ENCODE measurements around the gene TSPAN32.
"Not testable (repeated sequence)": the region's sequence is repeated elsewhere in the genome, so short reads cannot be mapped to it uniquely, and the experiment has no call there.

TSPAN32 gene

DNA sequence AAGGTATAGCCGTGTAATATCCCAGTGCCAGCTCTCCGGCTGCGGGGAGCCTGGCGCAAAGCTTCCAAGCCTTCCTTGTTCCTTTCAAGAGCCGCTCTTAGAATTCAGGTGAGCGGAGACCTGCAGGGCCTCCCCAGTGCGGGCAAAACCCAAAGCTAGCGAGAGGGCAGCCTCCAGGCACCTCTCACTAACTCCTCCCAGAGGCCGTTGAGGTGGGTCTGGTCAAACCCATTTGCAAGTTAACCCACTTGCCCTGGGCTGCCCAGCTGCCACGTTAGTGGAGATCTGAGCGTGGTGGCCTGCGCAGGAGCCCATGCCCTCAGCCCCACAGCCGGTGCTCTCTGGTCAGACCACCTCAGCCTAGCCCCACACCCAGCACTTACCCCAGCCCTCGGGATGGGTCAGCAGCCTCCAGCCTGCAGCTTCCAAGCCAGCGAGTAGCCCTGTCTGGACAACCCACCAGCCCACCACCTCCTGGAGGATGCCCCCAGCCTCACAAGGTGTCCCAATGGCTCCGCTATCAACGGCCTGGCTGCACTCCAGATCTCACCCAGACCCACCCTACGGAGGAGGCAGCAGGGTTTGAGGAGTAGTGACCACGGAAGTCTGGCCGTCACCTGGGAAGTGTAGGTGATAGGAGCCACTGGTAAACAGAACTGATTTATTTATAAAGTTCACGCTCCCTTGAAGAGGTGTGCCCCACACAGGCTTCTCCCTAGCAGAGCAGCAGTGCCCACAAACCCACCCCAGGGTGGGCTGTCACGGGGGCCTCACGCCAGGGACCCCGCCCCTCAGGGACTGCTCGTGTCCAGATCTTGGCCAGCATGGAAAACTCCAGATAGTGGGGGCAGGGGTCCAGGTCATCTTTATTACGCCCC is 33.7 kb upstream of the TSPAN32 start:
- no peak for DNase-seq

DNA sequence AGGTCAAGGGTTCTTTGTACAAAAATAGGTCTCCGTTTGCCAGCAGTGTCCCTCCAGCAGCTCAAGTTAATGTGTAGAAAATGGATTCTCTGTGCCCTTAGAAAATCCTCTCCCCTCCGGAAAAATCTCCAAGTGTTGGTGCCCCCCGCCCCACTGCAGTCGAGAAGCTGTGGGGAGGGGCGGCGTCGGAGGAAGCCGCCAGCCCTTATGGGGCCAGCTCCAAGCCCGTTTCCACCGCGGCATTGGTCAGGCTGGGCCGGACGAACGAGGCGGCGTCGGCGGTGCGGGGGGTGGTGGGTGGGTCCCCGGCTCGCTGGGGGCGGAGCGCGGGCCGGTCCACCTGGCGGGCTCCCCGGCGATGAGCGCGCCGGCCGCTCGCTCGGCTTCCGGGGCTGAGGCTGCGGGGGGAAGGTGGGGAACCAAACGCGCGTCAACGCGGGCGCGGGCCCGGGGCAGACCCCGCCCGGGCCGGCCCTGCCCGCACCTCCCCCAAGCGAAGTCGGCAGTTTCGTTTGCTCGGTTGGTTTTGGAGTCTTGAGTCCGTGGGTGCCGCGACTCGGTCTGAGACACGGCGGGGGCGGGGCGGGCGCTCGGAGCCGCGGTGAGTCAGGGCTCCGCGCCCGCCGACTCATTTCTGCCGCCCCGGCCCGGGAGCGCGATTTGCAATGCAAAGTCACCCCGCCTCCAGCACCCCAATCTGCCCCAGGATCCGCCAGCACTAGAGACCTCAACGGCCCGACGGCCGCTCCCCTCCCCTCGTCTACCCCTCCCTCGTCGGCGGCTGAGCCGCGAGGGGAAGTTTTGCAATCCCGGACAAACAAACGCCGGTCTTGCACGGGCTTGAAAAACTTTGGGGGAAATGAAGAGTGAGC is 32.8 kb upstream of the TSPAN32 start:
- DNase-seq: peak; percentile 57

DNA sequence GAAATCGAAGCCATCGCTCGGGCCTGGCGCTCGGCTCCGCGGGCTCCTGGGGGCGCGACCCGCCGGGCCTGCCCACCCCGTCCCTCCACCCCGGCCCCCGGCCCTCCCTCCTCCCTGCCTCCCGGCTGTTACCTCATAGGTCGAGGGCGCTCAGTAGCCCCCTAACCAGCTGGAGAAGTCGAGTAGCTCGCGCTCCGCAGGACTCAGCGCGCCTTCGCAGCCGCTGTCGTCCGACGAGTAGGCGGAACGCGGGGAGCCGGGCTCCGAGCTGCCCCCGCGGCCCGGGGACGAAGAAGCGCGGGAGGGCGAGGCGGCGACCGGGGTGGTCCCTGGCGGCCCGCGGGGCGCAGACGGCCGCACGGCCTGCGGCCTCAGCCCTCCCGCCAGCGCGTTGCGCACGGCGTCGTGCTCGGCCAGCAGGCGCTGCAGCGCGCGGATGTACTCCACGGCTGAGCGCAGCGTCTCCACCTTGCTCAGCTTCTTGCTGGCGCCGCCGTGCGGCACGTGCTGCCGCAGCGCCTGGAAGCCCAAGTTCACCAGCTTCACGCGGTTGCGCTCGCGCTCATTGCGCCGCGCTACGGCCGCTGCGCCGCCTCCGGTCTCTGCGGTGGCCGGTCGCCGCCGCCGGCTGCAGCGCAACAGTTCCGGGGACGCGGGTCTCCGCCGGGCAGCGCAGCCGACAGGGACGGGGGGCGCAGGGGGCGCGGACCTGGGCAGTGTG is 32.1 kb upstream of the TSPAN32 start:
- DNase-seq: no peak

GRCh38 chr11:2270322-2271076 is 31.3 kb upstream of the TSPAN32 start, which contains the start of gene ASCL2:
Gene ASCL2, minus strand, starts transcription at chr11:2270588. Its CDS starts 256 bp downstream, at chr11:2270332.
- no peak for DNase-seq

DNA sequence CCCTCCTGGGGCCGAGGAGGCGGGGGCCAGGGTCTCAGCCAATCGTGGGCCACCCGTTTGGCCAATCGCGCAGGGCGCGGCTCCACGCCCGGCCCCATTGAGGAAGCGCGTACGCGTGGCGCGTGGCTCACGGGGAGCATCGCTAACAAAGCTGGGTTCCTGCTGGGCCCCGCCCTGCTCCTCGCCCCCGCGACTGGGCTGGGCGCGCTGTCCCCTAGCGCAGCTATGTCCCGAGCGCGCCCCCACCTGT is 30.8 kb upstream of the TSPAN32 start:
- no peak for DNase-seq

- DNase-seq: no peak
These were observed 30.2 kb upstream of the TSPAN32 start for GRCh38 chr11:2271327-2272227.

DNA sequence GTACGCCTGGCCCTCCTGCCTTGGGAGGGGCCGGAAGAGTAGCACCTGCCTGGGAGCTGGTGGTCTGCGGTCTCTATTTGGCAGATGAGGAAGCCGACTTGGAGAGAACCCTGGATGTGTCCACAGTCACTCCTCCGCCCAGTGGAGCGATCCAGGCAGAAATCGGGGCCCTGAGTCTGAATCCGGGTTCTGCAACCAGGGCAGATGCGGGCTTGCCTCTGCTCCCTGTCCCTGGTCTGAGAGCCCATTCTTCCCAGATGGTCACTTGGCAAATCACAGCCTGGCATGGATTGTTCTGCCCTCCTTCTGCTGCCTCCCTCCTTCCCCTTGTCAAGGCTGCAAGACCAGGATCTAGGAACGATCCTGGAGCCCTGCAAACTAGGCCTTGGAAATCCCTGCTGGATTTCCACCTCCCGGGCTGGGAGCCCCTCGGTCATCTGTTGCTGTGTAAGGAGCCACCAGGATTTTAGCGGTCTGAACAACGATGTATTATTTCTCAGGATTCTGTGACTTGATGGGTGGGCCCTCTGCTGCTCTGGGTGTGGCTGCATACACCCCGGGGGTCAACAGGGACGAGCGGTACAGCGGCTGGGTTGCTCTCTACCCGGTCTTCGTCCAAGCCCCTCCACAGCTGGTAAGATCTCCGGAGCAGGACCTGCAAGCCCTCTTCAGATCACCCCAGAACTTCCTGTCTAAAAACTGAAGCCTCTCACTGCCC is 29.4 kb upstream of the TSPAN32 start:
- no peak for DNase-seq

- no peak for DNase-seq
These were observed 28.9 kb upstream of the TSPAN32 start for GRCh38 chr11:2272946-2273280.

DNA sequence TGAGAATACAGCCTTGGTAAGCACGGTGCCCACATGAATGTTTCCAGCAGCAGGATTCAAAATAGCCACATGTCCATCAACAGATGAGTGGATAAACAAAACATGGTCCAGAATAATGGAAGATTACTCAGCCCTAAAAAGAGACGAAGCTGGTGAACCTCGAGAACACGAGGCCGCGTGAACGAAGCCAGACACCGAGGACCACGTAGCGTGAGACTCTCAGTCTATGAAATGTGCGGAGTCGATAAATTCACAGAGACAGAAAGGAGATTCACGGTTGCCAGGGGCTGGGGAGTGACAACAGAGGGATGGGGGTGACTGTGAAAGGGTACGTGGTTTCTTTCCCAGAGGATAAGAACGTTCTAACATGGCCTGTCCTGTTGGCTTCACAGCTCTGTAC is 28.5 kb upstream of the TSPAN32 start:
- DNase-seq: no peak

GRCh38 chr11:2273771-2274170 is 28.0 kb upstream of the TSPAN32 start:
- DNase-seq: no peak

- no peak for DNase-seq
These were observed 26.2 kb upstream of the TSPAN32 start for GRCh38 chr11:2275334-2276279.

DNA sequence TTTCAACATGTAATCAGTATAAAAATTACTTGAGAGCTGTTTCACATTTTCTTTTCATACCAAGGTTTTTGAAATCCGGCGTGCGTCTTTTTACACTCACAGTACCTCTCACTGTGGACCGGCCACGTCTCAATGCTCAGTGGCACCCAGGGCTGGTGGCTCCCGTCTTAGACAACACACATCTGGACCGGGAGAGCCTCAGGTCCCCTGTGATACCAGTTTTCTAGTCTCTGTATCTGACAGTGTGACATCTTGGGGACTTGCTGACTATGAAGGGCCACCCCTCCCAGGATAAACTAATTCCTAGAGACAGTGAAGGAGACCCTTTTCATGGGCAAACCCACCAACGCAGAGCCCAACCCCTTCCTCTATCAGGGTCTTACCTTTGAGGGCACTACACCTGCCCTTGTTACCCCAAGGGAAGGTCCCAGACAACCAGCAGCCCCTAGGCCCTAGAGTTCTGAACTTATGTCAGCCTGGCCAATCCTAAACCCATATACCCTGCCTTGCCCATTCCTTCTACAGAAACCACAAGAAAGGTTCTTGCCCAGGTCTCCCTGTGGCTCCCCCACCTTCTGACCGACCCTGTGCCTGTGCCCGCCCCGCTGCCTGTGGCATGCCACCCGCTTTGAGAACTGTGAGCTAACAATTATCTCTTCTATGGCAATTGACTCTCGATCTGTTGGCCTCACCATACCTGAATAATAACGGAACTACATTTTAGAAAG is 25.4 kb upstream of the TSPAN32 start:
- DNase-seq: no peak

DNA sequence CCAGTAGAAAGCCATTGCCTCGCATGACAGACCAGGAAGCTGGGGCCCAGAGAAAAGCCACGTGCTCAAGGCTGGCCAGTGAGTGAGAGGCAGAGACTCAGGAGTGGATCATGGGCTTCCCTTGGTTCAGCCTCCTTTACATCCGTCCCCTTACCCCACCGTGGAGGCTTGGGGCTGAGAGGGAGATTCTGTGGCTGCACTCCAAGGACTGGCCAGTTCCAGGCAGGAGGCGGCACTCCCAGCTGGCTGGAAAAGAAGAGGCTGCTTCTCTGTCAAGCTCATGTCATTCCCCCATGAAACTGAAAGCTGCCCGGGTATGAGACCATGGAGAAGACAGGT is 24.8 kb upstream of the TSPAN32 start:
- DNase-seq: no peak

GRCh38 chr11:2277933-2278523 is 23.8 kb upstream of the TSPAN32 start:
- no peak for DNase-seq

- DNase-seq: no peak
These were observed 21.6 kb upstream of the TSPAN32 start for GRCh38 chr11:2280208-2280607.

DNA sequence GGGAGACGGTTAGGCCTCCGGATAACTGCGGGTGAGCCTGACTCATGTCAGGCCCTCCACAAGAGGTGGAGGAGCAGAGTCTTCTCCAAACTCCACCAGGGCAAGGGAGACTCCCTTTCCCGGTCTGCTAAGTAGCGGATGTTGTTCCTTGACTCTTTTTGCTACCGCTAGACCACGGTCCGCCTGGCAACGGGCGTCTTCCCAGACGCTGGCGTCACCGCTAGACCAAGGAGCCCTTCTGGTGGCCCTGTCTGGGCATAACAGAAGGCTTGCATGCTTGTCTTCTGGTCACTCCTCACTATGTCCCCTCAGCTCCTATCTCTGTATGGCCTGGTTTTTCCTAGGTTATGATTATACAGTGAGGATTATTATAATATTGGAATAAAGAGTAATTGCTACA is 15.5 kb upstream of the TSPAN32 start:
- DNase-seq: not testable (repeated sequence)

DNA sequence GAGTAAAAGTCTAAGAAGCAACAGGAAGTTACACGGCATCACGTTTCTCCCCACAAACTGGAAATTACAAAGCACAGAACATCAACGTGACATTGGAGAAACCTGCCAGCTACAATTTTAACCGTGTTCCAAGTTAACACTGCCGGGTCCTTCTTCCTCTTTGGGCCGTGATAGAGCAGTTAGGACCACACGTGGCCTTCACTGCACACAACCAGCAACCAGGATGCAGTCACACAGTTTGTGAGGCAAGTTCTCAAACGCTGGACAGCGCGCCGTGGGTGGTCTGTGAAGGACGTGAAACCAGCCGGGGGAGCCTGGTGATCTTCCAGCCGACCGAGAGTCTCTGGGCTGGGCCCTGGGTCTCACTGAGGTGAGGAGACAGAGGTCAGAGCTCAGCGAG is 14.7 kb upstream of the TSPAN32 start:
- DNase-seq: no peak

- no peak for DNase-seq
These were observed 12.5 kb upstream of the TSPAN32 start for GRCh38 chr11:2289350-2289749.

DNA sequence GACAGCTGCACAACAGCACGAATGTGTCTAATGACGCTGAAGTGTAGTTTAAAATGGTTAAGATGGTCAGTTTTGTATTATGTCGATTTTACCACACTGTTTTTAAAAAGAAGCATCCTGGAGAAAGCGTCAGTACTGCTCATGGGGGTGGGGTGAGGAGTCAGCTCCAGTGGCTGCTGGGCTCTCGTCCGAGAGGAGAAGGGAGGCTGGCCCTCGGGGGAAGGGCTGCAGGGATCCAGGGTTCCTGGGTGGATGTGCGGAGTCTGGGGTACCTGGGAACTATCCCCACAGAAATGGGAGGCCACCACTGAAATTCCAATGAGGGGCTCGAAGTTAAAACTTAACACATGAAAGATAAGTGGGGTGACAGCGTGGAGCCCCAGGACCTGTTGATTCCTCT is 12.0 kb upstream of the TSPAN32 start:
- no peak for DNase-seq
